ENCODE measurements around the gene SCGB1A1.

SCGB1A1 gene

GRCh38 chr11:62450543-62451240, 31.9 kb downstream of the SCGB1A1 start:
- no peak for DNase-seq (ENCODE audit: low read depth)

- no peak for DNase-seq (ENCODE audit: low read depth)
These were observed 32.4 kb downstream of the SCGB1A1 start for GRCh38 chr11:62451241-62451621.

GRCh38 chr11:62452261-62452660, 33.4 kb downstream of the SCGB1A1 start:
- no peak for DNase-seq (ENCODE audit: low read depth)

- DNase-seq (ENCODE audit: low read depth), result no peak
These were observed 34.1 kb downstream of the SCGB1A1 start for GRCh38 chr11:62452839-62453468.

GRCh38 chr11:62456630-62457029, 37.8 kb downstream of the SCGB1A1 start:
- no peak for DNase-seq (ENCODE audit: low read depth)

GRCh38 chr11:62457478-62457877, 38.6 kb downstream of the SCGB1A1 start:
- no peak for DNase-seq (ENCODE audit: low read depth)

- no peak for DNase-seq (ENCODE audit: low read depth)
These were observed 39.6 kb downstream of the SCGB1A1 start for GRCh38 chr11:62458212-62459002.

- no peak for DNase-seq (ENCODE audit: low read depth)
These were observed 40.2 kb downstream of the SCGB1A1 start for GRCh38 chr11:62459080-62459479.

- DNase-seq (ENCODE audit: low read depth), result peak; percentile 69
These were observed 43.1 kb downstream of the SCGB1A1 start for GRCh38 chr11:62461740-62462507.

GRCh38 chr11:62462508-62462892, 43.7 kb downstream of the SCGB1A1 start:
- no peak for DNase-seq (ENCODE audit: low read depth)

- DNase-seq (ENCODE audit: low read depth), result no peak
These were observed 44.3 kb downstream of the SCGB1A1 start for GRCh38 chr11:62463121-62463542.

- no peak for DNase-seq (ENCODE audit: low read depth)
These were observed 45.8 kb downstream of the SCGB1A1 start for GRCh38 chr11:62464655-62465054.

- no peak for DNase-seq (ENCODE audit: low read depth)
These were observed 47.6 kb downstream of the SCGB1A1 start for GRCh38 chr11:62466444-62466843.

- DNase-seq (ENCODE audit: low read depth), result no peak
These were observed 49.7 kb downstream of the SCGB1A1 start for GRCh38 chr11:62468577-62468976.

- DNase-seq (ENCODE audit: low read depth), result no peak
These were observed 52.8 kb downstream of the SCGB1A1 start for GRCh38 chr11:62471603-62472002.

- peak; percentile 96 for DNase-seq (ENCODE audit: low read depth)
These were observed 53.4 kb downstream of the SCGB1A1 start for GRCh38 chr11:62472063-62472884.
